Uterus (tissue), 4 donors: ENCODE results near the gene RASSF3. TPM values are rescaled to one million over a fixed set of nuclear protein-coding genes. Genes with fewer than 3 reads are reported as not detected.

Source experiments
- DNase-seq, 2 donors: peaks; one replicate each; pipeline ENCODE4 v3.0.0-alpha.2; 2019 to 2020
- H3K27ac ChIP-seq, 2 donors: fragments of 200-600 bp; sonication (generic); 1 replicate in 1 of 2; 2 replicates in 1 of 2; pipeline ENCODE4 v1.5.1; 2016 to 2018
- H3K27me3 ChIP-seq, 2 donors: fragments of 200-600 bp; sonication (generic); one replicate each; pipeline ENCODE4 v1.5.1; 2018 to 2019; ENCODE audit warnings: control low read depth in 1 of 2
- H3K36me3 ChIP-seq, 2 donors: fragments of 200-600 bp; sonication (generic); one replicate each; pipeline ENCODE4 v1.5.1; 2019; ENCODE audit warnings: control low read depth in 1 of 2
- H3K4me1 ChIP-seq, 2 donors: fragments of 200-600 bp; sonication (generic); one replicate each; pipeline ENCODE4 v1.5.1; 2018 to 2019; ENCODE audit warnings: control low read depth in 1 of 2
- H3K4me3 ChIP-seq, 2 donors: fragments of 200-600 bp; sonication (generic); 1 replicate in 1 of 2; 2 replicates in 1 of 2; pipeline ENCODE4 v1.5.1; 2018 to 2019; ENCODE audit warnings: mild to moderate bottlenecking in 1 of 2
- H3K9me3 ChIP-seq, 2 donors: fragments of 200-600 bp; sonication (generic); one replicate each; pipeline ENCODE4 v1.5.1; 2019; ENCODE audit warnings: control low read depth in 1 of 2
- CTCF ChIP-seq, 4 experiments: fragments of 200-600 bp in 2 of 4; fragments of 450-650 bp in 2 of 4; sonication (generic) in 2 of 4; IDR thresholded peaks; one replicate each; pipeline ENCODE4 v1.5.1; 2016 to 2019; ENCODE audit warnings: antibody characterized with exemption in 4 of 4, mild to moderate bottlenecking in 2 of 4, moderate library complexity in 1 of 4
- POLR2A ChIP-seq, 2 donors: fragments of 450-650 bp; IDR thresholded peaks; one replicate each; pipeline ENCODE4 v1.6.1; 2016; ENCODE audit warnings: antibody characterized with exemption in 2 of 2, mild to moderate bottlenecking in 1 of 2, moderate library complexity in 1 of 2
- intact Hi-C: fragments of 100-400 bp; cut with DNase I; formaldehyde crosslinking; loops from one replicate; pipeline ENCODE4 v1.15.1; 2023; ENCODE audit warnings: low total_unique reads
- total RNA-seq, 4 donors: library from RNA; depleted of rRNA in 3 of 4; stranded (reverse); fragments of >200 nt in 3 of 4; gene quantifications; one replicate each; pipeline versions ENCODE4 v1.1.0 to v1.2.4, GENCODE V29; 2014 to 2023
- donor health status: DM: yes; HTN: yes; CAD: no.

The RASSF3 gene
- total RNA-seq, 4 donors from 2014 or later, result 17.7 to 64.7 (median 29.2) TPM

- TF ChIP-seq CTCF (IDR thresholded peaks at IDR 0.05) (no peak), POLR2A (IDR thresholded peaks at IDR 0.05) (no peak)
- Histone ChIP-seq H3K4me1 (no peaks in the 10 kb centered on the region), H3K36me3 (no peaks in the 10 kb centered on the region), H3K27ac (no peak overlapping the region), H3K9me3 (no peaks in the 10 kb centered on the region), H3K27me3 (no peaks in the 10 kb centered on the region), H3K4me3 (no peak overlapping the region)
- intact Hi-C loops, result no loop called here
- no peak for DNase-seq
These were observed 126.5 kb downstream of the RASSF3 start for GRCh38 chr12:64736771-64737170.

DNA sequence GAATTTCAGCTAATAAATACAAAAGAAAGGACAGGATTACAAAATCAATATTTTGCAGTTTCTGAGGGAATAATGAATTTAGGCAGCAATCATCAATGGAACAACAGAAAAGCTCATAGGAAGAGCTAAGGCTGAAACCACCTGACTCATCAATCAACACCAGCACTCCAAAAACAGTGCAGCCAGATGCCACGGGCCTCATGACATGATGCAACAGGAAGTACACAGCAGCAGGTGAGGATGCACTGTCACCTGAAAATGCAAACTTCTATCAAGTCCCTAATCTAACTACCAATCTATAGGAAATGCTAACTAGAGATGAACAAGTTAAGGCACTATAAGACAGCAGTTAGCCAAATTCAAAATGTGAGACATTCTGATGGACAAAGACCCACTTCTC is 127.2 kb downstream of the RASSF3 start:
- TF ChIP-seq CTCF (IDR thresholded peaks at IDR 0.05) (no peak), POLR2A (IDR thresholded peaks at IDR 0.05) (no peak)
- Histone ChIP-seq H3K9me3 (no peaks in the 10 kb centered on the region), H3K36me3 (no peaks in the 10 kb centered on the region), H3K4me1 (no peaks in the 10 kb centered on the region), H3K27me3 (no peaks in the 10 kb centered on the region), H3K4me3 (no peak overlapping the region), H3K27ac (no peak overlapping the region)
- DNase-seq, result no peak
- intact Hi-C loops, result no loop called here

DNA sequence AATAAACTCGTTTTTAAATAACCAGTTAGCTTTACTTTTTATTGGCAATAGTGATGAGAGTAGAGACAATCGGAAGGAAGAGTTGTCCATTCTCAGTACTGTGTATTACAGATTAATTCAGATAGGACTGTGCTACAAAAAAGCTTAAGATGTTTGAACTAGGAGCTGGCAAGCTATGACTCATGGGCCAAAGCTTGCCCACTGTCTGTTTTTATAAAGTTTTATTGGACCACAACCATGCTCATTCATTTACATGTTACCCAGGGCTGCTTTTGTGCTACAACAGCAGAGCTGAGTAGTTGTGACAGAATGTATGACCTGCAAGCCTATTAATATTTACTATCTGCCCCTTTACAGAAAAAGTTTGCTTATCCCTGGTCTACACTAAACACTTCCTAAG is 129.5 kb downstream of the RASSF3 start:
- H3K4me1 ChIP-seq, result no peaks in the 10 kb centered on the region
- no peaks in the 10 kb centered on the region for H3K36me3 ChIP-seq
- intact Hi-C loops, result no loop called here

GRCh38 chr12:64740646-64741045 is 130.4 kb downstream of the RASSF3 start:
- Histone ChIP-seq H3K27ac (no peak overlapping the region), H3K4me1 (no peaks in the 10 kb centered on the region), H3K36me3 (no peaks in the 10 kb centered on the region), H3K9me3 (no peaks in the 10 kb centered on the region), H3K27me3 (no peaks in the 10 kb centered on the region), H3K4me3 (no peak overlapping the region)
- no peak for TF ChIP-seq POLR2A (IDR thresholded peaks at IDR 0.05)
- no peak for TF ChIP-seq CTCF (IDR thresholded peaks at IDR 0.05)
- intact Hi-C loops, result no loop called here
- DNase-seq, result no peak

More for the DNA sequence above, 129.5 kb downstream of the RASSF3 start:
- H3K27me3 ChIP-seq, result no peaks in the 10 kb centered on the region
- H3K4me3 ChIP-seq, result no peak overlapping the region
- no peak for DNase-seq
- no peaks in the 10 kb centered on the region for H3K9me3 ChIP-seq
- no peak overlapping the region for H3K27ac ChIP-seq
- no peak for TF ChIP-seq POLR2A (IDR thresholded peaks at IDR 0.05)

- no peak overlapping the region for H3K4me3 ChIP-seq
- intact Hi-C loops, result no loop called here
- no peak overlapping the region for H3K27ac ChIP-seq
- DNase-seq, result no peak
- H3K27me3 ChIP-seq, result no peaks in the 10 kb centered on the region
- TF ChIP-seq POLR2A (IDR thresholded peaks at IDR 0.05) (no peak), CTCF (IDR thresholded peaks at IDR 0.05) (no peak)
- H3K36me3 ChIP-seq, result no peaks in the 10 kb centered on the region
- no peaks in the 10 kb centered on the region for H3K9me3 ChIP-seq
- H3K4me1 ChIP-seq, result no peaks in the 10 kb centered on the region
These were observed 132.1 kb downstream of the RASSF3 start for GRCh38 chr12:64742416-64742815.

GRCh38 chr12:64743206-64743605 is 132.9 kb downstream of the RASSF3 start:
- no peaks in the 10 kb centered on the region for H3K9me3 ChIP-seq
- no peak overlapping the region for H3K4me3 ChIP-seq
- TF ChIP-seq POLR2A (IDR thresholded peaks at IDR 0.05), result no peak
- no peak for DNase-seq
- no peaks in the 10 kb centered on the region for H3K4me1 ChIP-seq
- intact Hi-C loops, result no loop called here
- H3K27me3 ChIP-seq, result no peaks in the 10 kb centered on the region
- H3K27ac ChIP-seq, result no peak overlapping the region
- no peaks in the 10 kb centered on the region for H3K36me3 ChIP-seq
